ENCODE measurements around the gene MAN2A2. TPM values are rescaled to one million over a fixed set of nuclear protein-coding genes. Genes with fewer than 3 reads are reported as not detected.

The MAN2A2 gene
- total and polyA plus RNA-seq, 2 experiments from 2014 or later = 11.2 to 32.7 TPM

GRCh38 chr15:90938261-90938660, 35.2 kb downstream of the MAN2A2 start:
- no peaks in the 10 kb centered on the region for H3K9me2 ChIP-seq (replicated peaks; ENCODE audit: insufficient read depth)
- no peaks in the 10 kb centered on the region for H4K20me1 ChIP-seq (ENCODE audit: insufficient read depth, poor library complexity, severe bottlenecking)
- H3K79me2 ChIP-seq = peaks cover 23% of the 10 kb centered on the region
- H3K27me3 ChIP-seq = no peaks in the 10 kb centered on the region
- H3K4me3 ChIP-seq = no peak overlapping the region
- H3K9me3 ChIP-seq (ENCODE audit: low read depth) = no peaks in the 10 kb centered on the region
- no peak overlapping the region for H3K4me2 ChIP-seq
- TF ChIP-seq EZH2phosphoT487 (IDR thresholded peaks at IDR 0.05; ENCODE audit: low read depth, severe bottlenecking, unreplicated experiment) (no peak), CTCF (IDR thresholded peaks at IDR 0.05; ENCODE audit: poor library complexity) (no peak), EZH2 (IDR thresholded peaks at IDR 0.05; ENCODE audit: borderline replicate concordance) (no peak)
- H2AFZ ChIP-seq = no peak overlapping the region
- no peak overlapping the region for H3K27ac ChIP-seq
- DNase-seq (ENCODE audit: low spot score) = no peak
- H3K36me3 ChIP-seq (replicated peaks; ENCODE audit: insufficient read depth, low read depth) = no peaks in the 10 kb centered on the region
- peaks cover 11% of the 10 kb centered on the region for H3K4me1 ChIP-seq (ENCODE audit: insufficient read depth)
- WGBS (ENCODE audit: low lambda C conversion rate, missing lambda C conversion rate) = over 99% methylated on average over 5 of the region's 5 CpGs

GRCh38 chr15:90939756-90940155, 36.7 kb downstream of the MAN2A2 start:
- Histone ChIP-seq H4K20me1 (ENCODE audit: insufficient read depth, poor library complexity, severe bottlenecking) (no peaks in the 10 kb centered on the region), H3K4me3 (no peak overlapping the region), H2AFZ (no peak overlapping the region), H3K4me2 (no peak overlapping the region), H3K27ac (no peak overlapping the region), H3K36me3 (replicated peaks; ENCODE audit: insufficient read depth, low read depth) (no peaks in the 10 kb centered on the region), H3K79me2 (peaks cover 23% of the 10 kb centered on the region), H3K4me1 (ENCODE audit: insufficient read depth) (peaks cover 7% of the 10 kb centered on the region), H3K27me3 (no peaks in the 10 kb centered on the region), H3K9me3 (ENCODE audit: low read depth) (no peaks in the 10 kb centered on the region), H3K9me2 (replicated peaks; ENCODE audit: insufficient read depth) (no peaks in the 10 kb centered on the region)
- no peak for TF ChIP-seq EZH2phosphoT487 (IDR thresholded peaks at IDR 0.05; ENCODE audit: low read depth, severe bottlenecking, unreplicated experiment)
- no peak for TF ChIP-seq CTCF (IDR thresholded peaks at IDR 0.05; ENCODE audit: poor library complexity)
- no peak for TF ChIP-seq EZH2 (IDR thresholded peaks at IDR 0.05; ENCODE audit: borderline replicate concordance)
- DNase-seq (ENCODE audit: low spot score) = no peak
- 78% methylated on average over 7 of the region's 7 CpGs for WGBS (ENCODE audit: low lambda C conversion rate, missing lambda C conversion rate)

GRCh38 chr15:90941038-90941437, 37.9 kb downstream of the MAN2A2 start:
- no peaks in the 10 kb centered on the region for H4K20me1 ChIP-seq (ENCODE audit: insufficient read depth, poor library complexity, severe bottlenecking)
- H2AFZ ChIP-seq = no peak overlapping the region
- H3K79me2 ChIP-seq = peaks cover 15% of the 10 kb centered on the region
- no peaks in the 10 kb centered on the region for H3K9me3 ChIP-seq (ENCODE audit: low read depth)
- no peak for TF ChIP-seq EZH2 (IDR thresholded peaks at IDR 0.05; ENCODE audit: borderline replicate concordance)
- no peak for TF ChIP-seq EZH2phosphoT487 (IDR thresholded peaks at IDR 0.05; ENCODE audit: low read depth, severe bottlenecking, unreplicated experiment)
- TF ChIP-seq CTCF (IDR thresholded peaks at IDR 0.05; ENCODE audit: poor library complexity) = no peak
- H3K27ac ChIP-seq = no peak overlapping the region
- no peaks in the 10 kb centered on the region for H3K36me3 ChIP-seq (replicated peaks; ENCODE audit: insufficient read depth, low read depth)
- peaks cover 6% of the 10 kb centered on the region for H3K4me1 ChIP-seq (ENCODE audit: insufficient read depth)
- H3K4me3 ChIP-seq = no peak overlapping the region
- 97% methylated on average over 4 of the region's 4 CpGs for WGBS (ENCODE audit: low lambda C conversion rate, missing lambda C conversion rate)
- H3K27me3 ChIP-seq = no peaks in the 10 kb centered on the region
- no peak for DNase-seq (ENCODE audit: low spot score)
- H3K4me2 ChIP-seq = no peak overlapping the region
- no peaks in the 10 kb centered on the region for H3K9me2 ChIP-seq (replicated peaks; ENCODE audit: insufficient read depth)

Data from hepatocyte (in vitro differentiated cells).